Sigmoid colon (tissue), 7 donors: Measurements from ENCODE around the gene DRD1. TPM values are rescaled to one million over a fixed set of nuclear protein-coding genes. Genes with fewer than 3 reads are reported as not detected.

ENCODE experiments used
- DNase-seq: peaks from one replicate; pipeline ENCODE4 v3.0.0-alpha.2; 2019
- H3K27ac ChIP-seq, 4 donors: fragments of 200-600 bp; sonication (generic); one replicate each; pipeline ENCODE4 v1.5.1; 2016 to 2019; ENCODE audit warnings: mild to moderate bottlenecking in 1 of 4
- H3K27me3 ChIP-seq, 3 donors: fragments of 200-600 bp; sonication (generic); one replicate each; pipeline ENCODE4 v1.5.1; 2019; ENCODE audit warnings: mild to moderate bottlenecking in 1 of 3
- H3K36me3 ChIP-seq, 4 donors: fragments of 200-600 bp; sonication (generic); one replicate each; pipeline ENCODE4 v1.5.1; 2016 to 2019
- H3K4me1 ChIP-seq, 4 donors: fragments of 200-600 bp; sonication (generic); one replicate each; pipeline ENCODE4 v1.5.1; 2017 to 2019
- H3K4me3 ChIP-seq, 4 donors: fragments of 200-600 bp; sonication (generic); one replicate each; pipeline ENCODE4 v1.5.1; 2017 to 2019; ENCODE audit warnings: mild to moderate bottlenecking in 2 of 4, moderate library complexity in 1 of 4
- H3K9me3 ChIP-seq, 4 donors: fragments of 200-600 bp in 3 of 4; sonication (generic) in 3 of 4; one replicate each; pipeline versions ENCODE4 v1.5.1 to v1.6.1; 2013 to 2019
- EP300 ChIP-seq, 4 donors: sonication (generic); formaldehyde crosslinking; IDR thresholded peaks; one replicate each; pipeline ENCODE4 v1.6.1; 2017; ENCODE audit warnings: antibody characterized with exemption in 4 of 4
- POLR2A ChIP-seq, 2 donors: fragments of 450-650 bp; IDR thresholded peaks; one replicate each; pipeline ENCODE4 v1.6.1; 2016; ENCODE audit warnings: antibody characterized with exemption in 2 of 2, mild to moderate bottlenecking in 2 of 2, moderate library complexity in 2 of 2
- POLR2AphosphoS5 ChIP-seq, 4 donors: sonication (generic); formaldehyde crosslinking; IDR thresholded peaks; one replicate each; pipeline ENCODE4 v1.6.1; 2017; ENCODE audit warnings: antibody characterized with exemption in 4 of 4
- WGBS, 2 donors: extraction: QIAGEN DNeasy Blood & Tissue Kit; methylation state at CpG; one replicate each; pipeline ENCODE4 v1.1.7; 2013; 5-methylcytosine and 5-hydroxymethylcytosine counted together
- intact Hi-C: fragments of 100-400 bp; cut with DNase I; formaldehyde crosslinking; loops from one replicate; pipeline ENCODE4 v1.15.1; 2023
- polyA plus RNA-seq, 3 donors: library from polyadenylated mRNA; stranded (reverse); fragments of 200-250 nt; gene quantifications; one replicate each; pipeline ENCODE4 v1.2.3, GENCODE V29; 2013
- total RNA-seq, 4 donors: library from RNA; depleted of rRNA; stranded (reverse); fragments of >200 nt; gene quantifications; one replicate each; pipeline ENCODE4 v1.1.0, GENCODE V29; 2016
- TF ChIP-seq, protein P1 (sequence below), 4 experiments: fragments of 450-650 bp in 3 of 4; fragments of 200-600 bp in 1 of 4; IDR thresholded peaks; one replicate each; pipeline ENCODE4 v1.5.1; 2016 to 2019; ENCODE audit warnings: antibody characterized with exemption in 4 of 4, mild to moderate bottlenecking in 3 of 4, moderate library complexity in 2 of 4
- donor health status: healthy with polysubstance abuse.
- donor health status: Bipolar disorder and iron deficiency.
- donor health status: healthy.

The DRD1 gene
- not detected for total RNA-seq
- polyA plus RNA-seq, result under 1 TPM in 1 of 3 donors, not detected in 2; 0.06 TPM

DNA sequence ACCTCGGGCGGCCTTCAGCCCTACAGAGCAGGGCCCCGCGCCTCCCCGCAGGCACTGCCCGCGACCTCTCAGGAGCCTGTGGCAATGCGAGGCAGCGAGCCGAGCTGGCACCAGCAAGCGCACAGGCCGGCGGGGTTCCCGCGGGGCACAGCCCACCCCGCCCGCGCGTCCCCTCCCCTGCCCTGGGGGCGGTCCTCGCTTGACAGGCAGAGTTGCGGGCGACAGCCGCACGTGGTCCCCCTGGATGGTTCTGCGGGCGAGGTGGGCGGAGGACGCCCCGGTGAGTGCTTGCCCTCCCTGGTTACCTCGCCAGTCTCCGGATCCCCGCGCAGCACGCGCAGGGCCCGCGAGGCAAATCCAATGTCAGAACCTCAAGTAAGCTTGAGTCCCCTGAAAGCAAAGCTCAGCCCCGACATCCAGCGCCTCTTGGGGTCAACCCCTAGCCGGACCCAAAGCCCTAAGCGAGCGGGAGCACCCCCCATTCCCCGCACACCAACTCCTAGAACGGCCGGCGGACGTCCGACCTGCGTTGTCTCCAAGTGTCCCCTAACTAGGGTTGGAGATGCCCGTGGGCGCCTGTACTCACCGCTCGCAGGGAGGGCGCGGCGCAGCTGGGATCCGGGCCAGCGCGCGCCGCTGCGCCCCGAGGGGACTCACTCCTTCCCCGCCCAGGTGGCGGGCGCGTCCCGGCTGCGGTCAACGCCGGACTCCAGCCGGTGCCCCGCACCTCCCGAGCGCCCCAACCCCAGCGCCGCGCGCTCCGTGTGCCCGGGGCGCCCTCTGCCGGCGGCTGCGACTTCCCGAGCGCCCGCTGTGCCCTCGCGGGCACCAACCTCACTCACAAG lies at the start of gene DRD1:
DRD1 (minus strand) TSS at position 123 of the 845 bp plus-strand sequence. CDS start 1,083 bp downstream, outside the sequence.
- TF ChIP-seq, protein P1, sequence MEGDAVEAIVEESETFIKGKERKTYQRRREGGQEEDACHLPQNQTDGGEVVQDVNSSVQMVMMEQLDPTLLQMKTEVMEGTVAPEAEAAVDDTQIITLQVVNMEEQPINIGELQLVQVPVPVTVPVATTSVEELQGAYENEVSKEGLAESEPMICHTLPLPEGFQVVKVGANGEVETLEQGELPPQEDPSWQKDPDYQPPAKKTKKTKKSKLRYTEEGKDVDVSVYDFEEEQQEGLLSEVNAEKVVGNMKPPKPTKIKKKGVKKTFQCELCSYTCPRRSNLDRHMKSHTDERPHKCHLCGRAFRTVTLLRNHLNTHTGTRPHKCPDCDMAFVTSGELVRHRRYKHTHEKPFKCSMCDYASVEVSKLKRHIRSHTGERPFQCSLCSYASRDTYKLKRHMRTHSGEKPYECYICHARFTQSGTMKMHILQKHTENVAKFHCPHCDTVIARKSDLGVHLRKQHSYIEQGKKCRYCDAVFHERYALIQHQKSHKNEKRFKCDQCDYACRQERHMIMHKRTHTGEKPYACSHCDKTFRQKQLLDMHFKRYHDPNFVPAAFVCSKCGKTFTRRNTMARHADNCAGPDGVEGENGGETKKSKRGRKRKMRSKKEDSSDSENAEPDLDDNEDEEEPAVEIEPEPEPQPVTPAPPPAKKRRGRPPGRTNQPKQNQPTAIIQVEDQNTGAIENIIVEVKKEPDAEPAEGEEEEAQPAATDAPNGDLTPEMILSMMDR (IDR thresholded peaks at IDR 0.05), result peak in 1 of 4 experiments; percentile 61
- TF ChIP-seq POLR2A (IDR thresholded peaks at IDR 0.05), result no peak
- H3K4me3 ChIP-seq, result peak within 1 kb of the TSS in 3 of 4 donors; percentile 29 to 41 (median 31)
- H3K27me3 ChIP-seq, result peaks cover 23 to 63% (median 30%) of the 10 kb centered on the region in 3 donors
- peaks cover 0 to 23% (median 14%) of the 10 kb centered on the region in 4 donors for H3K4me1 ChIP-seq
- intact Hi-C loops, result loop anchor here (2.0 kb wide), 1 partner anchor 493 kb away; no protein-coding TSS in a partner anchor
- no peaks in the 10 kb centered on the region for H3K36me3 ChIP-seq
- WGBS, 2 donors, result 1 to 2% methylated on average over 91 of the region's 91 CpGs
- H3K27ac ChIP-seq, result no peak within 1 kb of the TSS
- H3K9me3 ChIP-seq, result no peaks in the 10 kb centered on the region
- no peak for DNase-seq

DNA sequence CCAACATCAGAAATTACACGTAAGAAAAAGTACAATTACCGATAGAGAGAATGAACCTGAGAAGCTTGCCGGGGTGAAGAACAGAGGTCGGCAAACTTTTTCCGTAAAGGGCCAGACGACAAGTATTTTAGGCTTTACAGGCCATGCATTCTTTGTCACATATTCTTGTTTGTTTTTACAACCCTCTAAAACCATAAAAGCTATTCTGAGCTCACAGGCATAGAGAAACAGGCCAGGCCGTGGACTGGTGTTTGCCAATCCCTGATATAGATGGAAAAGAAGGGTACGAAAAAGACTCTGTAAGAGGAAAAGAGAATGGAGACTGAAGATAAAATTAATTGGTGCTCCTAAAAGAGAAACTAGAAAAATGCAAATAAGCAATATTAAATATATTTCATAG lies 49.7 kb upstream of the DRD1 start:
- intact Hi-C loops, result no loop called here
- H3K27ac ChIP-seq, result peak overlapping the region in 2 of 4 donors; percentile 36 to 55
- no peak for DNase-seq
- H3K4me3 ChIP-seq, result no peak overlapping the region
- H3K36me3 ChIP-seq, result peaks cover 0 to 52% (median 15%) of the 10 kb centered on the region in 4 donors
- H3K9me3 ChIP-seq, result no peaks in the 10 kb centered on the region
- 40 to 69% methylated on average over 8 of the region's 8 CpGs for WGBS, 2 donors
- TF ChIP-seq, protein P1 (IDR thresholded peaks at IDR 0.05), result no peak
- no peak for TF ChIP-seq EP300 (IDR thresholded peaks at IDR 0.05)
- H3K27me3 ChIP-seq, result no peaks in the 10 kb centered on the region
- no peaks in the 10 kb centered on the region for H3K4me1 ChIP-seq

DNA sequence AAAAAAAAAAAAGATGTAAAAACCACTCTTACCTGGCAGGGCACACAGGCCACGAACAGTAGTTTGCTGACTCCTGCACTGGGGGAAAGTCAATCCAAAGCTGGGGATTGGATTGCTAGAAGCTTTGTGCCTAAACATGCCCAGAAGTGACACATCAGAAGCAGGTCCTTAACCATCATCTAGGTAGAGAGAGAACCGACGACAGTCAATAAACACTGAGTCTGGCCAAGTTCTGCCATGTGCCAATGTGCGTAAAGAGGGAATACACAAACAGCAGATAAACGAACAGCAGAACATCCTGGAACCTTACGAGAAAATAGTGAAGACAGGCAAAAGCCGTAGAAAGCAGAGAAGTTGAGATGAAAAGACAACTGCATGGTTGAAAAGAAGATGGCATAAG lies 49.3 kb upstream of the DRD1 start:
- H3K27ac ChIP-seq, result peak overlapping the region in 2 of 4 donors; percentile 36 to 55
- no peak for DNase-seq
- H3K4me1 ChIP-seq, result no peaks in the 10 kb centered on the region
- TF ChIP-seq POLR2AphosphoS5 (IDR thresholded peaks at IDR 0.05) (no peak), EP300 (IDR thresholded peaks at IDR 0.05) (no peak)
- no peak overlapping the region for H3K4me3 ChIP-seq
- peaks cover 0 to 48% (median 14%) of the 10 kb centered on the region in 4 donors for H3K36me3 ChIP-seq
- H3K9me3 ChIP-seq, result no peaks in the 10 kb centered on the region
- H3K27me3 ChIP-seq, result no peaks in the 10 kb centered on the region
- intact Hi-C loops, result no loop called here
- 73 to 86% methylated on average over 7 of the region's 7 CpGs for WGBS, 2 donors

DNA sequence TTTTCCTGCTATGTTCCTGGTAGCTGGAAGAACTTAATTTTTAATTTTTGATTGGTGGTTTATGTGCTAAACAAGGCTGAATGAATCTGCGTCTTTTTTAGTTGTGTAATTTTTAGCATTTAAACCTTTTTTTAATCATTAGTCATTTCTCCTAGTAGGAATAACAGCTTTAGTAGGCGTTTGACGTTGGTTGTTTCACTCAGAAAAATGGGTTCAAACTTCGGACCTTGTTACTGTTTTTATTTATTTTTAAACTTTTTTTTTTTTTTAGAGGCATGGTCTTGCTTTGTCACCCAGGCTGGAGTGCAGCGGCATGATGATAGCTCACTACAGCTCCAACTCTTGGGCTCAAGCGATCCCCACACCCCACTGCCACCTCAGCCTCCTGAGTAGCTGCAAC lies 47.2 kb upstream of the DRD1 start:
- H3K9me3 ChIP-seq, result no peaks in the 10 kb centered on the region
- H3K27me3 ChIP-seq, result no peaks in the 10 kb centered on the region
- peaks cover 0 to 39% (median 14%) of the 10 kb centered on the region in 4 donors for H3K36me3 ChIP-seq
- H3K4me3 ChIP-seq, result no peak overlapping the region
- 80 to 88% methylated on average over 6 of the region's 6 CpGs for WGBS, 2 donors
- no peaks in the 10 kb centered on the region for H3K4me1 ChIP-seq
- H3K27ac ChIP-seq, result no peak overlapping the region
- no peak for DNase-seq
- intact Hi-C loops, result no loop called here
- no peak for TF ChIP-seq EP300 (IDR thresholded peaks at IDR 0.05)
- TF ChIP-seq POLR2AphosphoS5 (IDR thresholded peaks at IDR 0.05), result no peak
- TF ChIP-seq, protein P1 (IDR thresholded peaks at IDR 0.05), result no peak
- no peak for TF ChIP-seq POLR2A (IDR thresholded peaks at IDR 0.05)

DNA sequence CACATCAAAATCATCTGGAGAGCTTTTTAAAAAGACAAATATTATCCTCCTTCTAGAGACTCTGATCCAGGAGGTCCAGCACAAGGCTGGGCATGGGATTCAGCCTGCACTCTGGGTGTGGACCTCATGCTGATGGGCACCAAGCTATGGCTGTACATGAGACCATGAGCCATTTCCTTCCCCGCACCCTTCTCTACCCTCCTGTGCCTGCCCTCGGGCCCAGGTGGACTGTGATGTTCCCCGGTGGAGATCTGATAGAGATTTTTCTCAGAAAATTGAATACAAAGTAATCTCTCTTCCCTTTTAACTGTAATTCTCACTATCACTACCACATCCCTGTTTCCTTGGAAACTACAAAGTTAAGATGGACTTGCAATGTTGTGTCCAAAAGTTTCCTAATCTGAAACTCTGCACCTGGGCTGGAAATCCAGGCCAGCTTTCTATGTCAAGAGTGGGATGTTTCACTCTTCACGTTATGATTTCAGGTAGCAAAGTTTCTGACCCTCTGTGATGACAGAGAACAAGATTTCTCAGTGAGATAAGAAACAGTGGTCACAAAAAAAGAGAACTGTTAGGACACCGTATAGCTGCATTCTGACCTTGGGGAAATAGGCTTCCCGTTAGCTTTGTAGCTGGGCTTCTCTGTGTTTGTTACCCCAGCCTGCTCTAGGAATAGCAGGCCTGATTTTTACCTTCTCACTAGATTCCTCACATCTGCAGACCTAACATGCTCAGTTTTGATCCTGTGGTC lies 45.9 kb upstream of the DRD1 start:
- H3K27me3 ChIP-seq, result no peaks in the 10 kb centered on the region
- H3K36me3 ChIP-seq, result peaks cover 0 to 35% (median 14%) of the 10 kb centered on the region in 4 donors
- no peaks in the 10 kb centered on the region for H3K4me1 ChIP-seq
- no peak for DNase-seq
- WGBS, 2 donors, result 70 to 86% methylated on average over 6 of the region's 6 CpGs
- no peak overlapping the region for H3K27ac ChIP-seq
- H3K4me3 ChIP-seq, result no peak overlapping the region
- TF ChIP-seq POLR2A (IDR thresholded peaks at IDR 0.05), result no peak
- no peak for TF ChIP-seq POLR2AphosphoS5 (IDR thresholded peaks at IDR 0.05)
- no peak for TF ChIP-seq EP300 (IDR thresholded peaks at IDR 0.05)
- TF ChIP-seq, protein P1 (IDR thresholded peaks at IDR 0.05), result no peak
- no peaks in the 10 kb centered on the region for H3K9me3 ChIP-seq
- intact Hi-C loops, result no loop called here
